Ramos (cell line): ENCODE results near the gene SLC46A1.

Source experiments
- in situ Hi-C: fragments of 300-500 bp; cut with MboI; formaldehyde crosslinking; loops from one replicate; pipeline ENCODE4 v1.14.3; 2022; ENCODE audit warnings: low sequenced_read_pairs; ENCODE audit not compliant: unreplicated experiment

SLC46A1 gene

GRCh38 chr17:28367641-28368305 lies 38.2 kb downstream of the SLC46A1 start:
- in situ Hi-C loops: loop anchor here (25.0 kb wide), 3 partner anchors 105 to 1055 kb away; no protein-coding TSS in a partner anchor

- in situ Hi-C loops: loop anchor here (25.0 kb wide), 3 partner anchors 104 to 1054 kb away; no protein-coding TSS in a partner anchor
These were observed 39.4 kb downstream of the SLC46A1 start for GRCh38 chr17:28366605-28367004.

DNA sequence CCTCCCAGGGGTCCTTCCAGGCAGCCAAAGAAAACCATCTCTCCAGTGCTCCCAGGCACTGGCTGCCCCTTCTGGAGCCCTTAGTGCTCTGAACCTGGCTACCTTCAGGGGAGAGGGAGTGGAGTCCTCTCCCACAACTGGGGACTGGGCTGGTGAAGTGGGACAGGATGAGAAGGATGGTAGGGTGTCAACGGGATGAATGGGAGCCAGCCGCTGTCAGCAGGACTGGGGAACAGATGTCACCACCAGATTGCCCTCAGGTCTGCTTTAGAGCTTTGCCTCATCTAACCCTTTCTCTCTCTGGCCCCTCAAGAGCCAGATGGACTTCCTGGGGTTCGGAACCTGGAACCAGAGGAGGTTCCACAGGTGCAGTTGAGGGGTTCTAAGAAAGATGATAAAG lies 40.5 kb downstream of the SLC46A1 start:
- in situ Hi-C loops: loop anchor here (25.0 kb wide), 3 partner anchors 103 to 1053 kb away; no protein-coding TSS in a partner anchor

DNA sequence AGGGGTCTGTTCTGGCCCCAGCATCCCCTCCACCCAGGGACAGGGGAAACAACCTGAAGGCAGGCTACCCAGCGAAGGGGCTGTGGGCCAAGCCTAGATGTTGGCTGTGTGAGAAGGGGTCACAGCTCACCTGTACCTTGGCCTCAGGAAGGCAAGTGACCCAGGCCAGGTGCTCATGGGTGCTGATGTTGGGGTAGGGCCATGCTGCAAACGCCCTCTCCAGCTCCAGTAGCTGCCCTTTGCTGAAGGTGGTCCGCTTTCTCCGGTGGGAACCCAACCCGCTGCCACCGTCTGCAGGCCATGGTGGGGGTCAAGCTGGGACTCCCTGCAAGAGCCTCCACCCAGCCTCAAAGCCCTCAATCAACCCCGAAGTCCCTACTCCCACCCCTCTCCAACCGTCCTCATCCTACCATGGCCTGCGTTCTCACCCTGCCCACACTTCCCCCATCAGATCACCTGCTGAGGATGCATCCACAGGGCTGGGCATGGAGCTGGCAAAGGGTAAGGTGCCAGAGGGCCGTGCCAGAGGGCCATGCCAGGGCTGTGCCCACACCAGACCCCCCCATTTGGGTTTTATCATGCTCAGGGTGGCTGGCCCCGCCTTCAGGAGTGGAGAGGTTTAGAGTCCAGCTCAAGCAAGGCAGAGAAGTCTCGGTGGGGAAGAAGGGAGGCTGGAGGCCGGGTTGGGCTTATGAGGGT lies 41.2 kb downstream of the SLC46A1 start, which contains the start of gene SEBOX:
Gene SEBOX, minus strand, starts transcription at position 535 of the 699 bp plus-strand sequence. Its CDS starts 48 bp downstream, at position 487.
- in situ Hi-C loops: loop anchor here (25.0 kb wide), 3 partner anchors 103 to 1053 kb away; no protein-coding TSS in a partner anchor

DNA sequence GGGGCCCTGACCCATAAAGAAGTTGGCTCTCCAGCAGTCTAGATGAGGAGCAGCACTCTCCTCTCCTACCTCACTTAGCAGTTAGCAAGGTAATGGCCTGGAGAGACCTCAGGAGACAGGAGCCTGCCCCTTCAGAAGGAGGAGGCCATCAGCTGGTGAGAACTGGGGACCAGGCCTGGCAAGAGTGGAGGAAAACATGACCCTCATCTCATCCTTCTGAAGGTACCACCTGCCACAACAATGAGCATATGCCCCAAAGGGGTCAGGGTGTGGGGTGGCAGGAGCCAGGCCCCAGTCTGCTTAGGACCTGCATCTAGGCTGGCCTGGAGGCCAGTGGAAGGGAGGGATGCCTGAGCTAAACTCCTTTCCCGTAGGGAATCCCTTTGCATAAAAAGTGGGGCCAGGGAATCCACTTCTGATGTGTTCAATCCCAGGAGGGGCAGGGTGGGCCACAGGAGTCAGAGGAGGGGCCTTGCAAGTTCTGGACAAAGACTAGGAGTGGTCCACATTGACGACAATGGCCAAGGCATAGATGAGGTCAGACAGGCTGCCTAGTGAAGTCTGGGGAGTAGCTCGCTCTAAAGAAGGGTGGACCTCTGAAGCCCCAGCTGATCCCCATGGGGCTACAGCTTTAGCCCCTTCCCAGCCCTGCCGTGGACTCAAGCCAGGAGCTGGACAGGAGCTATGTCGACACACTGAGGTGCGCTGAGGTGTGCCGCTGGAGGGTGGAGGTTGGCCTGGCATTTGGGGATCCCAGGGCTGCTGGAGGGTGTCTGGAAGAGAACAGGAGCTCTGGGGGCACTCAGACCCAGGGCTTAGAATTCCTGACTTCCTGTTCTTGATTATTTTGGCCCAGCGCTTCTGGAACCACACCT lies 42.0 kb downstream of the SLC46A1 start:
- in situ Hi-C loops: loop anchor here (25.0 kb wide), 3 partner anchors 102 to 1052 kb away; no protein-coding TSS in a partner anchor

DNA sequence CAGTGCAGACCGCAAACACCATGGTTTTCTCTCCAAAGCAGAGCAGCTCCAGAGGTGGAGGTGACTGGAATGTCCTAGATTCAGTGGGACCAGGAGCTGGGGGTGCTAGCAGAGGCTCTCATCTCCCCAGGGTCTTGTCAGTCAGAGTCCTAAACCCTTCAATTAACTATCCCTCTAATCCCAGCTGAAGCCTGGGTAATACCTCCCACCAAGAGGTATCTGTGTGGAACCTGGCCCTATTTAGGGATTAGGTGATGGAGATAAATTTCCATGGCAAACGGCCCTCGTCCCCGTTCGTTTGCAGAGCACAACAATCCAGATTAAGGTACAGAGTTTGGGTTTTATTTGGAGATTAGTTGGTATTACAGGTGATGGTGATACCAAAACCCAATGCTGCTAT lies 42.8 kb downstream of the SLC46A1 start:
- in situ Hi-C loops: loop anchor here (25.0 kb wide), 3 partner anchors 101 to 1051 kb away; no protein-coding TSS in a partner anchor

GRCh38 chr17:28357901-28358197 lies 48.2 kb downstream of the SLC46A1 start:
- in situ Hi-C loops: loop anchor here (25.0 kb wide), 3 partner anchors 96 to 1046 kb away; no protein-coding TSS in a partner anchor

DNA sequence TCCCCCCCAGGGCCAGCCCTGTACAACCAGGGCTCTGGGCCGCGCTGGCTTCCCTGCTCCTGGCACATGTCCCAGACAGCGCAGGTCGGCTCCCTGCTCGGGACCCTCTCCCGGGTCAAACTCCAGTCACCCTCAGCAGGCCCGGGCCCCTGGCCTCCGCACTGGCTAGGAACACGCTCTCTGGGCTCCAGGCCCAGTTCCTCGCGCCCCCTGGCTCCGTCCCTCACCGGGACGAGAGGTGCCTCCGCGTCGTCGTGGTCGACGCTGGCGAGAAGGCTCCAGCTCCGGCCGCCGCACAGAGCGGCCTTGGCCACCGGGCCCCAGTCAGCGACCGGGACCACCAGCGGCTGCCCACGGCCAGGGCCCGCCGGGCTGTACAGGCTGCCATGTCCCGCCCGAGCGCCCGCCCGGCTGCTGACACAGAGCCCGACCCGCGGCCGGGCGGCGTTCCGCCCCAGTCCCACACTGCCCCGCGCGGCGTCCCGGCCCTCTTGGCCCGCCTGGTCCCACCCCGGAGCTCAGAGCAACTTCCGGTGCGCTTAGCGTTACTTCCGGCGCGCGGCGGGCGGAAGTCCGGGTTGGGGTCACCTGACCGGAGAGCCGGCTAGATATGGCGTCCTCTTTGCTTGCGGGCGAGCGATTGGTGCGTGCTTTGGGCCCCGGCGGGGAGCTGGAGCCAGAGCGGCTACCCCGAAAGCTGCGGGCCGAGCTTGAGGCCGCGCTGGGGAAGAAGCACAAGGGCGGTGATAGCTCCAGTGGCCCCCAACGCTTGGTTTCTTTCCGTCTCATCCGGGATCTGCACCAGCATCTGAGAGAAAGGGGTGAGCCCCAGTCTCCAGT lies 48.7 kb downstream of the SLC46A1 start, which contains the start of gene POLDIP2:
Gene POLDIP2, minus strand, starts transcription at position 467 of the 840 bp plus-strand sequence. Its CDS starts 79 bp downstream, at position 388.
- in situ Hi-C loops: loop anchor here (25.0 kb wide), 3 partner anchors 95 to 1045 kb away; no protein-coding TSS in a partner anchor

DNA sequence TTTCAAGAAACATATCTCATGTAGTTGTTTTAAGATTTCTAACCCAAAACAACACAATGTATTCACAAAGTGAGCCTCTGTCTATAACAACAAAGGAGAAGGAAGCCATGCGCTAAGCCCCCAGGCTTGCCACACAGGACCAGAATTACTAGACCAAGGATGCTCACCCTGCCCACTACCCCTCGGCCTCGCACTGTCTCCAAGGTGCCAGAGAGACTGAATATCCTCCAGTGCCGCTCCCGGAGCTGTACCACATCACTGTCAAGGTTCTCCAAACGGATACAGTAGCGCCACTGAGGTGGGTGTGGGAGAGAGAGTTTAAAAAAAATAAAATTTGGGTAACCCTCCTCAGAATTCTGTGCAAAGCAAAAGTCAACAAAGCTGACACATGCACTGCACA lies 55.7 kb downstream of the SLC46A1 start:
- in situ Hi-C loops: loop anchor here (25.0 kb wide), 3 partner anchors 88 to 1038 kb away; no protein-coding TSS in a partner anchor

- in situ Hi-C loops: no loop called here
These were observed 57.0 kb downstream of the SLC46A1 start for GRCh38 chr17:28348979-28349378.

DNA sequence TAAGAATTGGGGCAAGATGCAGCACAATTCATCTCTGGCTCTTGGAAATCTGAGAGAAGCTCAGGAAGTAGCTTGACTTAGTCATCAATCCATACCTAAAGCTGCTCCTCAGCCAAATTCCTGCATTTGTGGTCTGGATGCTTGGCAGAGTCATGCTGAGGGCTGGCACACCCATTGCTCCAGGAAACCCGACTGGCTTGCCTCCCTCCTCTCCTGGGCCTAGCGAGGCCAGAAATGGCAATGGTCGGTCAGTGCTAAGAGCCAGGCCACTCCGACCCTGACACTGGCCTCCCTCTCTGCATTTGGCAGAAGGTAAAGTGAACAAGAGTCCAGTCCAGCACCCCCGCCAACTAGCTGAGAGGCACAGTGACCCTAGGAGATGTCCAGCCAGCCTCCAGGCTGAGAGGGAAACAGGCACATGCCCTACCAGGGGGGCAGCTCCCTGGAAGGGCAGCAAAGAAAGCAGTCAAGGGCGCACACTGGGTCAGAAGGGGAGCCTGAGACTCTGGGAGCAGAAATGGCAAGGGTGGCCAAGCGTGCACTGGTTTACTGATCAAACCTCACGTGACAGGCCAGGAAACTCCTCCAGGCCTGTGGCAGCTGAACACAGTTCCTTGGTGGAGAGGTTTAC lies 58.6 kb downstream of the SLC46A1 start:
- in situ Hi-C loops: no loop called here

DNA sequence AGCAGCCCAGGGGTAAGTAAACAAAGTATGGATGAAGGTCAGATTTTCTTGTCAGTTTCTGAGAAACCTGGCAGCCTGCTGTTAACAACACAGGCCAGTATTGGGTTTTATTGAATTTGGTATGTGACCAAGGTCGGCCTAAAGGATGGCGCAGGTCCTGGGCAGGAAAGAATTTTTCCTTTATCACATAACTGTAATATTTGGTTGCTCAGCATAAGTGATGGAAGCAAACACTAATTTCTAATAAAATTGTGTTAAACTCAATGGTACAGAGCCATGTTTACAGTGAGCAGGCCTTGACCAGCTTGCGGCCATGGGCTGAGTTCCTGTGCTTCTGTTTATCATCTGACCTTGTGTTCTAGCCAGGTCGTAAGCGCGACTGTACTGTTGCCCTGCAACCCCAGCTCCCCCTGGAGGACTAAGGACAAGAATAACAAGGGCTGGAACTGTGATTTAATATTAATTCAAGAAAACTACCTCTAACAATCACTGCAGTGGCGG lies 59.2 kb downstream of the SLC46A1 start:
- in situ Hi-C loops: no loop called here

GRCh38 chr17:28346199-28346580 lies 59.8 kb downstream of the SLC46A1 start:
- in situ Hi-C loops: no loop called here

GRCh38 chr17:28345419-28346198 lies 60.4 kb downstream of the SLC46A1 start:
- in situ Hi-C loops: no loop called here
